GM10266 (cell line): ENCODE measurements around the gene GPER1.

ENCODE experiments used
- DNase-seq: peaks from one replicate; pipeline ENCODE4 v3.0.0; 2012; ENCODE audit errors: extremely low spot score
- CTCF ChIP-seq: IDR thresholded peaks from 2 replicates; pipeline ENCODE4 v1.5.1; 2012; ENCODE audit warnings: mild to moderate bottlenecking, low read depth; ENCODE audit not compliant: control insufficient read depth, insufficient read depth; ENCODE audit errors: missing control alignments

The GPER1 gene

GRCh38 chr7:1130021-1130990 is 42.4 kb downstream of the GPER1 start:
- no peak for DNase-seq
- TF ChIP-seq CTCF: no peak

- DNase-seq: no peak
- TF ChIP-seq CTCF: no peak
These were observed 43.8 kb downstream of the GPER1 start for GRCh38 chr7:1131471-1132265.

- DNase-seq: no peak
- TF ChIP-seq CTCF: no peak
These were observed 47.0 kb downstream of the GPER1 start for GRCh38 chr7:1134951-1135350.

GRCh38 chr7:1136841-1137516 is 49.1 kb downstream of the GPER1 start:
- DNase-seq: no peak

GRCh38 chr7:1137517-1138167 is 49.7 kb downstream of the GPER1 start:
- no peak for TF ChIP-seq CTCF
- DNase-seq: no peak

More at GRCh38 chr7:1136841-1137516, 49.1 kb downstream of the GPER1 start:
- no peak for TF ChIP-seq CTCF

- no peak for TF ChIP-seq CTCF
These were observed 52.7 kb downstream of the GPER1 start for GRCh38 chr7:1140476-1141104.

More at GRCh38 chr7:1140476-1141104, 52.7 kb downstream of the GPER1 start:
- no peak for DNase-seq
